ENCODE data around the gene GALNT13.

Gene GALNT13

DNA sequence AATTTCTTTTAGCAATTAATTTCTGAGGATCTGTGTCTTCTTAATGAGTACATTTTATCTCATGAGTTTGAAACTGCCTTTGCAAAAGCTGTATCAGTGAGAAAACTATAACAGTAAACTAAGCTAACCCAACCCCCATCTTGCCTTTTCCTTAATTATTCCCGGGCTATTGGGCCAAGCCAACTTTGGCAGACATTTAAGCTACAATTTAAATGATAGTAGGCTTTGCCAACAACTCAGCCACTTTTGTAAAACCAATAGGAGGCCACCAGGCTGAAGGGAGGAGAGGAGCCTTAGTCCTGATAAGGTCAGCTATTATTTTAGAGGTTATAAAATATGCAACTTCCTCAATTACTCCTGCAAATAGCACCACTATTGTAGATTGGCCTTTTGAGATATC, 608.8 kb downstream of the GALNT13 start:
- Histone ChIP-seq H3K4me3 (ENCODE audit: insufficient read length, low read depth) (no peak overlapping the region), H3K9ac (ENCODE audit: insufficient read length, low read depth) (no peak overlapping the region), H3K4me1 (ENCODE audit: insufficient read depth, insufficient read length) (no peaks in the 10 kb centered on the region), H3K27me3 (ENCODE audit: insufficient read depth, insufficient read length) (no peaks in the 10 kb centered on the region), H3K9me3 (ENCODE audit: insufficient read depth, low read length) (no peaks in the 10 kb centered on the region), H3K36me3 (ENCODE audit: insufficient read depth, insufficient read length, low read length) (no peaks in the 10 kb centered on the region)
- TF ChIP-seq SUZ12 (IDR thresholded peaks at IDR 0.05; ENCODE audit: extremely low read depth, insufficient read depth, insufficient read length) (no peak), YY1 (IDR thresholded peaks at IDR 0.05; ENCODE audit: insufficient read depth, insufficient read length) (no peak), ZNF274 (IDR thresholded peaks at IDR 0.05; ENCODE audit: low read depth, low read length) (no peak)
- DNase-seq (ENCODE audit: low read depth, low spot score), result no peak

DNA sequence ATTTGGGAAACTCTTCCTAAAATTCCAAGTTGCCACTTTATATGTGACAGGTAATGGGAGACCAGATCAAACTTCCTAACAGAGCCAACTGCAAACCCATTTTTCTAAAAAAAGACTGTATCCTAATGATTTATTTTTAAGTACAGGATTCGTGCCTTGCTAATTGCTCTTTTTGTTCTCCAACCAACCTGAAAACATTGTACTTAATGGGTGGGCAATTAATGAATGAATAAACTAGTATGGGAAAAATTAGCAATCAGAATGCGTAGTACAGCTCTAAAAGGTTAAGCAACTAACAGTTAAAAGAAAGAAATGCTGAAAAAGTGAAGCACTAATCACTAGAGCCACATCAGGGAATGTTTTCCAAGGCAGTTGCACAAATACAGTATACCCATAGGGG, 609.6 kb downstream of the GALNT13 start:
- no peak for DNase-seq (ENCODE audit: low read depth, low spot score)
- no peaks in the 10 kb centered on the region for H3K27me3 ChIP-seq (ENCODE audit: insufficient read depth, insufficient read length)
- no peak overlapping the region for H3K4me3 ChIP-seq (ENCODE audit: insufficient read length, low read depth)
- TF ChIP-seq SUZ12 (IDR thresholded peaks at IDR 0.05; ENCODE audit: extremely low read depth, insufficient read depth, insufficient read length), result no peak
- TF ChIP-seq YY1 (IDR thresholded peaks at IDR 0.05; ENCODE audit: insufficient read depth, insufficient read length), result no peak
- no peak for TF ChIP-seq ZNF274 (IDR thresholded peaks at IDR 0.05; ENCODE audit: low read depth, low read length)
- no peaks in the 10 kb centered on the region for H3K4me1 ChIP-seq (ENCODE audit: insufficient read depth, insufficient read length)
- no peaks in the 10 kb centered on the region for H3K9me3 ChIP-seq (ENCODE audit: insufficient read depth, low read length)
- H3K9ac ChIP-seq (ENCODE audit: insufficient read length, low read depth), result no peak overlapping the region
- H3K36me3 ChIP-seq (ENCODE audit: insufficient read depth, insufficient read length, low read length), result no peaks in the 10 kb centered on the region

DNA sequence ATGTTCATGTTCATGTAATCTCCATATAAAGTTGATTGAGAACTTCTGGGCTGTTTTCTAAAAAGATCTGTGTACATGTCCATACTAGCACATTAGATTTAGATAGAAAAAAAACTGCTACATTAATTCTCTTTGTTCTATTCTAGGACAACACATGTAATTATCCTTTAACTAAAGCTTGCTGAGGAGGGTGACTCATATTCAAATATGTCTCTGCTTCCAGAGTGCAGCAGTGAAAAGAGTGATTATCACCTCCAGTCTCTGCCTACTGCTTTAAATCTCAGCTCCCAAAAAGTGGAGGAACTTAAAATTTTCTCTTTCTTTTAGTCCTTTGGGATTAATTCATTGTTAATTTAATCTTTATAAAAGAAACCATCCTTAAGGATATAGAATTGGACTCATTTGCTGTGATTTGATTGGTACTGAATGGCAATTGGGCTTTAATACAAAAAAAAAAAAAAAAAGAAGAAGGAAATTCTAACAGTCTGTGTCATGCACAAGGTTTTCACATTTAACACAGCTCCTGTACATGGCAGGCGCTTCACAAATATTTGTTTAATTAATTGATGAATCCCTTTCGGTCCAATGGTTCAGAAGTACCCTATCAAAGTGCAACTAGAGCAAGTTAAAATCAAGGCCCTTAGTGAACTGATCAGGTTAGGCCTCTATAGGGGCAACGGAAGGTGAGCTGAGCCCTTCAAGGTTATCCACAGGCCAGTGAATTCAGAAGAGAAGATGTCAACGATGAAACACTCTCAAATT, 612.8 kb downstream of the GALNT13 start:
- no peak for TF ChIP-seq YY1 (IDR thresholded peaks at IDR 0.05; ENCODE audit: insufficient read depth, insufficient read length)
- no peak for TF ChIP-seq ZNF274 (IDR thresholded peaks at IDR 0.05; ENCODE audit: low read depth, low read length)
- TF ChIP-seq SUZ12 (IDR thresholded peaks at IDR 0.05; ENCODE audit: extremely low read depth, insufficient read depth, insufficient read length), result no peak

DNA sequence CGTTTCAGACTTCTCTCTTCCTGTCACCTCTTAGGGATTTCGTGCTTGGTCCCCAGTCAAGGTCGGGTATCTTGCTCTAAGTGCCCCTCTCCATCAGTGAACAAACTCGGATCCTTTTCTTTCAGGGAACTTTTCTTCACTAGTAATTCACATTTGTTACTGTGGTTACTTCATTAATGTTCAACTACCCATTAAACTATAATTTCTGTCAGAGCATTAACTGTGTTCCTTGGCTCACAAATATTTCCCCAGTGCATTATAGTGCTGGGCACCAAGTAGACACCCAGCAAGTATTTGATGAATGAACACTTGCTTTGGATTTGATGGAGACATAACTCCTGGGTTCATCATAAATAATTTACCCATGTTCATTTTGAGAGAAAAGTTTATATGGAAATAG, 617.1 kb downstream of the GALNT13 start:
- no peak for DNase-seq (ENCODE audit: low read depth, low spot score)
- Histone ChIP-seq H3K9me3 (ENCODE audit: insufficient read depth, low read length) (no peaks in the 10 kb centered on the region), H3K4me1 (ENCODE audit: insufficient read depth, insufficient read length) (no peaks in the 10 kb centered on the region), H3K9ac (ENCODE audit: insufficient read length, low read depth) (no peak overlapping the region), H3K27me3 (ENCODE audit: insufficient read depth, insufficient read length) (no peaks in the 10 kb centered on the region), H3K36me3 (ENCODE audit: insufficient read depth, insufficient read length, low read length) (no peaks in the 10 kb centered on the region), H3K4me3 (ENCODE audit: insufficient read length, low read depth) (no peak overlapping the region)
- no peak for TF ChIP-seq SUZ12 (IDR thresholded peaks at IDR 0.05; ENCODE audit: extremely low read depth, insufficient read depth, insufficient read length)
- TF ChIP-seq ZNF274 (IDR thresholded peaks at IDR 0.05; ENCODE audit: low read depth, low read length), result no peak
- TF ChIP-seq YY1 (IDR thresholded peaks at IDR 0.05; ENCODE audit: insufficient read depth, insufficient read length), result no peak

More for the DNA sequence above, 612.8 kb downstream of the GALNT13 start:
- Histone ChIP-seq H3K9me3 (ENCODE audit: insufficient read depth, low read length) (no peaks in the 10 kb centered on the region), H3K9ac (ENCODE audit: insufficient read length, low read depth) (no peak overlapping the region), H3K27me3 (ENCODE audit: insufficient read depth, insufficient read length) (no peaks in the 10 kb centered on the region), H3K36me3 (ENCODE audit: insufficient read depth, insufficient read length, low read length) (no peaks in the 10 kb centered on the region), H3K4me3 (ENCODE audit: insufficient read length, low read depth) (no peak overlapping the region), H3K4me1 (ENCODE audit: insufficient read depth, insufficient read length) (no peaks in the 10 kb centered on the region)
- DNase-seq (ENCODE audit: low read depth, low spot score), result no peak

DNA sequence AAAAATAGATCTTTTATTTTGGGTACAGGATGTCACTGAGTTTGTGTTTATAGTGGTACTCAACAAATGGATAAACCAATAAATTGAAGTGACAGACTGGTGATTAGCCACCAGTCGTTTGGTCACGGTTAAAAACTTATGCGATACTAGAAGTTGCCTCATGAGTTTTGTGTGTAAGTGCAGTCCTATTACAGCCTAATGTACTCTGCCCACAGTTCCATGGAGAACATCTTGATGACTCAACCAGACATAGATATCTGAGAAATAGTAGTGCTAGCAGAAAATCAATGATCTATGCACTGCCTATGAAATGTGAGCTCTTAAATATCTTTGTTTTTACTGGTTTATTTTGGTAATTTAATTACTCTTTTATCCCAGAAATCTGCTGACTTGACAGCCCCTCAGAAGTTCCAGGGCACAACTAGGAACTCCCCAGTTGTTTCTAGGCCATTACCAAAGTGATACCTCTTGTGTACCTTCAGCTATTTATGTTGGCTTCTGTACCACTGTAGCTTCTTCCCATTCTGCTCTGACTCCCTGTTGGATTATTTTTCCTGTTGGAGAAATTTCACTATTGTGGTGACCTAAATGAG, 617.6 kb downstream of the GALNT13 start:
- Histone ChIP-seq H3K9me3 (ENCODE audit: insufficient read depth, low read length) (no peaks in the 10 kb centered on the region), H3K4me3 (ENCODE audit: insufficient read length, low read depth) (no peak overlapping the region), H3K4me1 (ENCODE audit: insufficient read depth, insufficient read length) (no peaks in the 10 kb centered on the region), H3K36me3 (ENCODE audit: insufficient read depth, insufficient read length, low read length) (no peaks in the 10 kb centered on the region), H3K9ac (ENCODE audit: insufficient read length, low read depth) (no peak overlapping the region), H3K27me3 (ENCODE audit: insufficient read depth, insufficient read length) (no peaks in the 10 kb centered on the region)
- no peak for TF ChIP-seq YY1 (IDR thresholded peaks at IDR 0.05; ENCODE audit: insufficient read depth, insufficient read length)
- no peak for TF ChIP-seq SUZ12 (IDR thresholded peaks at IDR 0.05; ENCODE audit: extremely low read depth, insufficient read depth, insufficient read length)
- TF ChIP-seq ZNF274 (IDR thresholded peaks at IDR 0.05; ENCODE audit: low read depth, low read length), result no peak
- DNase-seq (ENCODE audit: low read depth, low spot score), result no peak

DNA sequence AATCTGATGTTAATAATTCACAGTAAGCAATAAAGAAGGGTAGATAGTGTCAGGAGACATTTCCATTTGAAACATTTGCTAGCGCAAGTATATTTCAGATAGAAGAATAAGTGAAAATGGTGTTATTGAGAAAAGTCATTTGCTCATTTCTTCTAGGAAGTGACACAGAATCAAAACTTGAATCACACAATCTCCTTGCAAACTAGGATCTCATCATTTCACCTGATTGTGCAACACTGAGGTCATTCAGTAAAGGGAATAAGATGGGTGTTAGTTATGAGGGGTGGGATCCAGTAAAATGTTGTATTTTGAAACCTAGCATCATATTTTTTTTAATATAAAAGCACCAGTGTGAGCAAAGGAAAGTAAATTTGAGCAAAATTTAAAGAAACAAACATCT, 618.8 kb downstream of the GALNT13 start:
- Histone ChIP-seq H3K9me3 (ENCODE audit: insufficient read depth, low read length) (no peaks in the 10 kb centered on the region), H3K9ac (ENCODE audit: insufficient read length, low read depth) (no peak overlapping the region), H3K27me3 (ENCODE audit: insufficient read depth, insufficient read length) (no peaks in the 10 kb centered on the region), H3K4me3 (ENCODE audit: insufficient read length, low read depth) (no peak overlapping the region), H3K36me3 (ENCODE audit: insufficient read depth, insufficient read length, low read length) (no peaks in the 10 kb centered on the region), H3K4me1 (ENCODE audit: insufficient read depth, insufficient read length) (no peaks in the 10 kb centered on the region)
- DNase-seq (ENCODE audit: low read depth, low spot score), result no peak
- TF ChIP-seq SUZ12 (IDR thresholded peaks at IDR 0.05; ENCODE audit: extremely low read depth, insufficient read depth, insufficient read length) (no peak), YY1 (IDR thresholded peaks at IDR 0.05; ENCODE audit: insufficient read depth, insufficient read length) (no peak), ZNF274 (IDR thresholded peaks at IDR 0.05; ENCODE audit: low read depth, low read length) (no peak)

DNA sequence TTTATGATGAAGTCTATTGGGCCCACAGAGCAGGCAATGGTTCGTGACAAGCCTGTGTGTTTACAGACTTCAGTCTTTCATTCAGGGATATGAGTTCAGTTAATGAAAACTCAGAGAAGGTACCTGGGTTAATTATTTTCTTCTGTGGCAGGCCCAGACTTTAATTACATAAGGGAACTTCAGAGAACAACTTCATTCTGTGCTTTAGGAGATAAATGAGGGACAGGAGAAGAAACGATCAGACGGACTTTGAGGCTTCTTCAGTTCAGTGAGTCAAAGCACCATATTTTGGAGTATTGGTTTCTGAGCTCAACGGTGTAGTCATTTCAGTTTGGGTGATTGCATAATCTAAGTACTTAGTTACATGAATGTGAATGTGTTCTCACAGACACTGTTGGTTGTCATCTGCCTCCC, 623.7 kb downstream of the GALNT13 start:
- no peaks in the 10 kb centered on the region for H3K9me3 ChIP-seq (ENCODE audit: insufficient read depth, low read length)
- H3K27me3 ChIP-seq (ENCODE audit: insufficient read depth, insufficient read length), result no peaks in the 10 kb centered on the region
- H3K9ac ChIP-seq (ENCODE audit: insufficient read length, low read depth), result no peak overlapping the region
- no peak for TF ChIP-seq ZNF274 (IDR thresholded peaks at IDR 0.05; ENCODE audit: low read depth, low read length)
- TF ChIP-seq YY1 (IDR thresholded peaks at IDR 0.05; ENCODE audit: insufficient read depth, insufficient read length), result no peak
- no peak for TF ChIP-seq SUZ12 (IDR thresholded peaks at IDR 0.05; ENCODE audit: extremely low read depth, insufficient read depth, insufficient read length)
- H3K4me3 ChIP-seq (ENCODE audit: insufficient read length, low read depth), result no peak overlapping the region
- DNase-seq (ENCODE audit: low read depth, low spot score), result no peak
- H3K4me1 ChIP-seq (ENCODE audit: insufficient read depth, insufficient read length), result no peaks in the 10 kb centered on the region
- H3K36me3 ChIP-seq (ENCODE audit: insufficient read depth, insufficient read length, low read length), result no peaks in the 10 kb centered on the region

Data from NT2/D1 (cell line).